Stimulated activated memory B cell treated with anti-CD40 and anti-IgM and Interleukin-4, amounts not matched to agents 10 μg/mL and 1 μg/mL and 100 μg/mL, for 72 hours (primary cell): Measurements from ENCODE around the gene GH1.
"Not testable (repeated sequence)": the region's sequence is repeated elsewhere in the genome, so short reads cannot be mapped to it uniquely, and the experiment has no call there.

ENCODE experiments used
- ATAC-seq: fragments of 150-1000 bp; cut with Tn5 transposase; 2 replicates; pipeline ENCODE4 v1.10.0; 2021
- H3K27ac Mint-ChIP-seq: one replicate; pipeline ENCODE4 v1.8.0; 2022; ENCODE audit warnings: mild to moderate bottlenecking, mixed read lengths
- H3K27me3 Mint-ChIP-seq: one replicate; pipeline ENCODE4 v1.8.0; 2022; ENCODE audit warnings: mixed read lengths
- H3K36me3 Mint-ChIP-seq: one replicate; pipeline ENCODE4 v1.8.0; 2022; ENCODE audit warnings: mixed read lengths
- H3K4me1 Mint-ChIP-seq: one replicate; pipeline ENCODE4 v1.8.0; 2022; ENCODE audit warnings: mixed read lengths
- H3K4me3 Mint-ChIP-seq: one replicate; pipeline ENCODE4 v1.8.0; 2022; ENCODE audit warnings: mild to moderate bottlenecking, moderate library complexity, mixed read lengths
- H3K9me3 Mint-ChIP-seq: one replicate; pipeline ENCODE4 v1.8.0; 2022; ENCODE audit warnings: mixed read lengths

GH1 gene

GRCh38 chr17:63874061-63874626 lies 44.5 kb downstream of the GH1 start:
- H3K36me3 Mint-ChIP-seq, H3K27ac Mint-ChIP-seq, H3K9me3 Mint-ChIP-seq, H3K4me3 Mint-ChIP-seq, ATAC-seq: not testable (repeated sequence)
- Mint-ChIP-seq H3K27me3 (peaks cover 11% of the 10 kb centered on the region), H3K4me1 (peaks cover 21% of the 10 kb centered on the region)

GRCh38 chr17:63873577-63873976 lies 45.1 kb downstream of the GH1 start, which contains the start of gene CSH2:
TSS of gene CSH2 (minus strand) at chr17:63873677. CDS start at chr17:63873614, 63 bp downstream.
- H3K27ac Mint-ChIP-seq, H3K36me3 Mint-ChIP-seq, ATAC-seq, H3K4me3 Mint-ChIP-seq, H3K9me3 Mint-ChIP-seq: not testable (repeated sequence)
- Mint-ChIP-seq H3K27me3 (peaks cover 11% of the 10 kb centered on the region), H3K4me1 (peaks cover 15% of the 10 kb centered on the region)

GRCh38 chr17:63871646-63872365 lies 46.8 kb downstream of the GH1 start:
- not testable (repeated sequence) for ATAC-seq, H3K36me3 Mint-ChIP-seq, H3K9me3 Mint-ChIP-seq, H3K4me3 Mint-ChIP-seq, H3K27ac Mint-ChIP-seq, H3K4me1 Mint-ChIP-seq
- H3K27me3 Mint-ChIP-seq = peaks cover 11% of the 10 kb centered on the region

- not testable (repeated sequence) for H3K27ac Mint-ChIP-seq, H3K27me3 Mint-ChIP-seq, H3K4me3 Mint-ChIP-seq, H3K9me3 Mint-ChIP-seq, H3K36me3 Mint-ChIP-seq, ATAC-seq
- peaks cover 12% of the 10 kb centered on the region for H3K4me1 Mint-ChIP-seq
Measured at GRCh38 chr17:63870292-63870665, 48.4 kb downstream of the GH1 start.

DNA sequence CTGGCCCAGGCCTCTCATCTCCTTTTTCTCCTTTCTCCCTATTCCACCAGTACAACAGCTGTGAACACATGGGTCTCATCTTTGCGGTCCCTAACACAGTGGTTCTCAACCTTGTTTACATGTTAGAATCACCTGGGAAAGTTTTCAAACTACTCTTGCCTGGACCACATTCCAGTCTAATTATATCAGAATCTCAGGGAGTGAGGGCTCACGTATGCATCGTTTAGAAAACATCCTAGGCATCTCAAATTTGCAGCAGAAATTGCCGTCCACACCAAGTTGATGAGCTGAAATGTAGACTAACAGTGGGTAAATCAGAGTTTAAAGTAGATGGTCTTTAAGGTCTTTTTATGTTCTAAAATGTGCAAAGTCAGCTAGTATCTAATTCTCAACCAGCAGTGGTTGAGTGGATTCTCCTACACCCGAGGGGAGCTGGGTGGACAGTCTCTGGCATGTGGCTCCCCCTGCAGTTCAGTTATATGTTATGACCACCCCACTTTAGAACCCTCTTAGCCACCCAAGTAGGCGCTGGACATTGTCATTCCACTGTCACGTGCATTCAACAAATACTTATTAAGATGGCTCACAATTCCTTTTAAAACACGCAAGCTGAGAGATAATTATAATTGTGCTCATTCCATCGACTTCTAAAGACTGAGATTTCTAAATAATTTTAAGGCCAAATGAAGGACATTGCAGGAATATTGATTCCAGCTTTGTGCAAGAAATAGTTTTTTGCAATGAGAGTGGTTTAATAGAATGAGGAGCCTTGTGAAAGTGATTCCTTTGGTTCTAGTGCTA lies 48.9 kb downstream of the GH1 start:
- H3K4me1 Mint-ChIP-seq = peaks cover 12% of the 10 kb centered on the region
- H3K27me3 Mint-ChIP-seq, H3K36me3 Mint-ChIP-seq, H3K27ac Mint-ChIP-seq, ATAC-seq, H3K9me3 Mint-ChIP-seq, H3K4me3 Mint-ChIP-seq: not testable (repeated sequence)
